ENCODE data around the gene HNRNPD. TPM values are rescaled to one million over a fixed set of nuclear protein-coding genes. Genes with fewer than 3 reads are reported as not detected.

HNRNPD gene
- total RNA-seq, 1 experiment from 2014 or later: 580 TPM

DNA sequence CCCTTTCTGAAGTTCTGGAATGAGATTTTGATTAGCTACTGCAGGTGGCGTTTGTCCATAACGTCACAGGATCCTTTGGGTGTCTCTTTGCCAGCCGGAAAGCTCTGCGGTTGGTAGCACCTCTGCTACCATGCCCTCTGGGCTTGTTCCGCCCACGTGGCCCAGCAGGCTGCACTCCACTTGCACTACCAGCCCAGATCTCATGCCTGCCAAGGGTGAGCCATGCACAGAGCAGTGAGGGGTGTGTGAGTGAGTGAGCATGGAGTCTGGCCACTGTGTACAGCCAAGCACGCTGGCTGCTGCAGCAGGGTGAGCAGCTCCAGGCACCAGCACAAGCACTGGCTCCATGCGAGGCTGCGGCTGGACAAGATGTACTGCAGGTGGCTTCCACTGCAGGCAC lies 6.6 kb upstream of the HNRNPD start (continued):
- TF ChIP-seq ARID4B (CRISPR knock-in tag; IDR thresholded peaks at IDR 0.05; ENCODE audit: borderline replicate concordance) (no peak), NR1H2 (CRISPR knock-in tag; IDR thresholded peaks at IDR 0.05) (no peak), ATF1 (CRISPR knock-in tag; IDR thresholded peaks at IDR 0.05) (no peak), ZNF121 (CRISPR knock-in tag; IDR thresholded peaks at IDR 0.05) (no peak), KAT7 (CRISPR knock-in tag; IDR thresholded peaks at IDR 0.05; ENCODE audit: borderline replicate concordance) (no peak), TEAD4 (CRISPR knock-in tag; IDR thresholded peaks at IDR 0.05) (no peak), ETV6 (CRISPR knock-in tag; IDR thresholded peaks at IDR 0.05) (no peak), ERG (CRISPR knock-in tag; IDR thresholded peaks at IDR 0.05) (no peak), SP1 (CRISPR knock-in tag; conservative IDR thresholded peaks at IDR 0.05) (no peak)
- TF ChIP-seq, protein P1, sequence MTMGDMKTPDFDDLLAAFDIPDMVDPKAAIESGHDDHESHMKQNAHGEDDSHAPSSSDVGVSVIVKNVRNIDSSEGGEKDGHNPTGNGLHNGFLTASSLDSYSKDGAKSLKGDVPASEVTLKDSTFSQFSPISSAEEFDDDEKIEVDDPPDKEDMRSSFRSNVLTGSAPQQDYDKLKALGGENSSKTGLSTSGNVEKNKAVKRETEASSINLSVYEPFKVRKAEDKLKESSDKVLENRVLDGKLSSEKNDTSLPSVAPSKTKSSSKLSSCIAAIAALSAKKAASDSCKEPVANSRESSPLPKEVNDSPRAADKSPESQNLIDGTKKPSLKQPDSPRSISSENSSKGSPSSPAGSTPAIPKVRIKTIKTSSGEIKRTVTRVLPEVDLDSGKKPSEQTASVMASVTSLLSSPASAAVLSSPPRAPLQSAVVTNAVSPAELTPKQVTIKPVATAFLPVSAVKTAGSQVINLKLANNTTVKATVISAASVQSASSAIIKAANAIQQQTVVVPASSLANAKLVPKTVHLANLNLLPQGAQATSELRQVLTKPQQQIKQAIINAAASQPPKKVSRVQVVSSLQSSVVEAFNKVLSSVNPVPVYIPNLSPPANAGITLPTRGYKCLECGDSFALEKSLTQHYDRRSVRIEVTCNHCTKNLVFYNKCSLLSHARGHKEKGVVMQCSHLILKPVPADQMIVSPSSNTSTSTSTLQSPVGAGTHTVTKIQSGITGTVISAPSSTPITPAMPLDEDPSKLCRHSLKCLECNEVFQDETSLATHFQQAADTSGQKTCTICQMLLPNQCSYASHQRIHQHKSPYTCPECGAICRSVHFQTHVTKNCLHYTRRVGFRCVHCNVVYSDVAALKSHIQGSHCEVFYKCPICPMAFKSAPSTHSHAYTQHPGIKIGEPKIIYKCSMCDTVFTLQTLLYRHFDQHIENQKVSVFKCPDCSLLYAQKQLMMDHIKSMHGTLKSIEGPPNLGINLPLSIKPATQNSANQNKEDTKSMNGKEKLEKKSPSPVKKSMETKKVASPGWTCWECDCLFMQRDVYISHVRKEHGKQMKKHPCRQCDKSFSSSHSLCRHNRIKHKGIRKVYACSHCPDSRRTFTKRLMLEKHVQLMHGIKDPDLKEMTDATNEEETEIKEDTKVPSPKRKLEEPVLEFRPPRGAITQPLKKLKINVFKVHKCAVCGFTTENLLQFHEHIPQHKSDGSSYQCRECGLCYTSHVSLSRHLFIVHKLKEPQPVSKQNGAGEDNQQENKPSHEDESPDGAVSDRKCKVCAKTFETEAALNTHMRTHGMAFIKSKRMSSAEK (CRISPR knock-in tag; IDR thresholded peaks at IDR 0.05; ENCODE audit: borderline replicate concordance): no peak

- H3K27ac Mint-ChIP-seq: peak overlapping the region; percentile 82; the same call in 1 of the 2 replicates
- ChIA-PET CTCF (no interaction called here), POLR2A (interaction anchor here (3.5 kb wide), 1 partner anchor 53 kb away, joined by 68 read pairs; the partner anchor contains the start of gene HNRNPDL)
- peaks cover 26% of the 10 kb centered on the region for H3K36me3 Mint-ChIP-seq
- no peaks in the 10 kb centered on the region for H3K27me3 Mint-ChIP-seq (ENCODE audit: low read depth)
- no peak for TF ChIP-seq JUN (CRISPR knock-in tag; IDR thresholded peaks at IDR 0.05)
- TF ChIP-seq NFATC4 (CRISPR knock-in tag; IDR thresholded peaks at IDR 0.05): no peak
- no peak for TF ChIP-seq CDX4 (CRISPR knock-in tag; IDR thresholded peaks at IDR 0.05; ENCODE audit: borderline replicate concordance)
- no peak for TF ChIP-seq ZNF423 (CRISPR knock-in tag; IDR thresholded peaks at IDR 0.05)
- TF ChIP-seq TEAD1 (CRISPR knock-in tag; IDR thresholded peaks at IDR 0.05): no peak
- H3K4me1 Mint-ChIP-seq: peaks cover 13% of the 10 kb centered on the region
- 0 out of 2 replicates have a peak, but pooled peaks cover 2% of the 10 kb centered on the region for H3K9me3 Mint-ChIP-seq
- H3K4me3 Mint-ChIP-seq: peak overlapping the region; percentile 98
- ATAC-seq: no peak
- no peak for DNase-seq (ENCODE audit: low spot score)
Observed at GRCh38 chr4:82376109-82376508, 2.3 kb upstream of the HNRNPD start.

Data from WTC11 (cell line).